Measurements from ENCODE around the gene SHANK3.

SHANK3 gene

DNA sequence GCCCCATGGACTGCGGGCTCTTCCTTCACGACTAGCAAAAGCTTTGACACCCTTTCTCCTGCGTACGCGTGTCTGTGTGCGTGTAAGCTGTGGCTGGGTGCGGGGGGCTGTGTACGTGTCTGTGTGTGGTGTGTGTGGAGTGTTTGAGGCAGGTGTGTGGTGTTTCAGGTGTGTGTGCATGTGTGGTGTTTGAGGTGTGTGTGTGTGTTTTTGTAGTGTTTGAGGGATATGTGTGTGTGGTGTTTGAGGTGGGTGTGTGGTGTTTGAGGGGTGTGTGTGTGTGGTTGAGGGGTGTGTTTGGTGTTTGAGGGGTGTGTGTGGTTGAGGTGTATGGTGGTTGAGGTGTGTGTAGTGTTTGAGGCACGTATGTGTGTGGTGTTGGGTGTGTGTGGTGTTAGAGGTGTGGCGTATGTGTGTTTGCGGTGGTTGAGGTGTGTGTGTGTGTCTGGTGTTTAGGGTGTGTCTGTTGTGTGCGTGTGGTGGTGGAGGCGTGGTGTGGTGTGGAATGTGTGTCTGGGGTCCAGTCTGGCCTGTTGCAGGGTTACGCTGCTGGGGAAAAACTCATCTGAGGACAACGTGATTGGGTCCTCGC is 44.0 kb upstream of the SHANK3 start (continued):
- peak; percentile 99 for TF ChIP-seq KLF1 (tag by site-specific recombination; IDR thresholded peaks at IDR 0.05)
- no peak for TF ChIP-seq ZNF449 (tag by site-specific recombination; IDR thresholded peaks at IDR 0.05)
- TF ChIP-seq ZXDB (tag by site-specific recombination; IDR thresholded peaks at IDR 0.05) = no peak
- TF ChIP-seq ZNF146 (tag by site-specific recombination; IDR thresholded peaks at IDR 0.05) = no peak
- TF ChIP-seq ZNF488 (tag by site-specific recombination; IDR thresholded peaks at IDR 0.05) = peak; percentile 70; the same call in 1 of the 2 replicates
- TF ChIP-seq ZNF707 (tag by site-specific recombination; IDR thresholded peaks at IDR 0.05) = 0 out of 2 replicates have a peak, but pooled peaks have one; percentile 37
- 0 out of 2 replicates have a peak, but pooled peaks have one; percentile 67 for TF ChIP-seq ZNF621 (tag by site-specific recombination; IDR thresholded peaks at IDR 0.05)
- 0 out of 2 replicates have a peak, but pooled peaks have one; percentile 46 for TF ChIP-seq ZNF391 (tag by site-specific recombination; IDR thresholded peaks at IDR 0.05; ENCODE audit: borderline replicate concordance, low read depth)
- TF ChIP-seq ZNF341 (tag by site-specific recombination; IDR thresholded peaks at IDR 0.05; ENCODE audit: low read depth) = 0 out of 2 replicates have a peak, but pooled peaks have one; percentile 2
- TF ChIP-seq ZBTB17 (tag by site-specific recombination; IDR thresholded peaks at IDR 0.05) = peak; percentile 45; the same call in 1 of the 2 replicates
- 0 out of 2 replicates have a peak, but pooled peaks have one; percentile 53 for TF ChIP-seq ZNF530 (tag by site-specific recombination; IDR thresholded peaks at IDR 0.05; ENCODE audit: low read depth)
- peak; percentile 81; the same call in 1 of the 2 replicates for TF ChIP-seq ZNF169 (tag by site-specific recombination; IDR thresholded peaks at IDR 0.05)
- TF ChIP-seq ZNF140 (tag by site-specific recombination; IDR thresholded peaks at IDR 0.05) = no peak
- TF ChIP-seq PRDM2 (tag by site-specific recombination; IDR thresholded peaks at IDR 0.05; ENCODE audit: borderline replicate concordance) = 0 out of 2 replicates have a peak, but pooled peaks have one; percentile 73
- TF ChIP-seq ZNF600 (tag by site-specific recombination; IDR thresholded peaks at IDR 0.05) = 0 out of 2 replicates have a peak, but pooled peaks have one; percentile 20
- TF ChIP-seq ZNF624 (tag by site-specific recombination; IDR thresholded peaks at IDR 0.05) = no peak
- peak; percentile 38 for TF ChIP-seq ZNF335 (tag by site-specific recombination; conservative IDR thresholded peaks at IDR 0.05)
- no peak; the same call in 1 of the 2 replicates for TF ChIP-seq ZNF791 (tag by site-specific recombination; IDR thresholded peaks at IDR 0.05)
- TF ChIP-seq ZSCAN4 (tag by site-specific recombination; IDR thresholded peaks at IDR 0.05) = peak; percentile 79
- peak; percentile 43; the same call in 1 of the 2 replicates for TF ChIP-seq SCRT2 (tag by site-specific recombination; IDR thresholded peaks at IDR 0.05)
- TF ChIP-seq ZFHX2 (tag by site-specific recombination; conservative IDR thresholded peaks at IDR 0.05) = peak; percentile 19; the same call in 1 of the 2 replicates
- TF ChIP-seq PRDM1 (tag by site-specific recombination; IDR thresholded peaks at IDR 0.05) = 0 out of 2 replicates have a peak, but pooled peaks have one; percentile 9
- no peak for TF ChIP-seq GLIS1 (tag by site-specific recombination; IDR thresholded peaks at IDR 0.05)
- TF ChIP-seq ZNF596 (tag by site-specific recombination; IDR thresholded peaks at IDR 0.05) = no peak
- TF ChIP-seq ZBTB48 (tag by site-specific recombination; IDR thresholded peaks at IDR 0.05) = peak; percentile 65
- peak; percentile 93 for TF ChIP-seq ZNF776 (tag by site-specific recombination; IDR thresholded peaks at IDR 0.05; ENCODE audit: borderline replicate concordance)
- 0 out of 2 replicates have a peak, but pooled peaks have one; percentile 76 for TF ChIP-seq ZNF155 (tag by site-specific recombination; IDR thresholded peaks at IDR 0.05)
- TF ChIP-seq, protein P1, sequence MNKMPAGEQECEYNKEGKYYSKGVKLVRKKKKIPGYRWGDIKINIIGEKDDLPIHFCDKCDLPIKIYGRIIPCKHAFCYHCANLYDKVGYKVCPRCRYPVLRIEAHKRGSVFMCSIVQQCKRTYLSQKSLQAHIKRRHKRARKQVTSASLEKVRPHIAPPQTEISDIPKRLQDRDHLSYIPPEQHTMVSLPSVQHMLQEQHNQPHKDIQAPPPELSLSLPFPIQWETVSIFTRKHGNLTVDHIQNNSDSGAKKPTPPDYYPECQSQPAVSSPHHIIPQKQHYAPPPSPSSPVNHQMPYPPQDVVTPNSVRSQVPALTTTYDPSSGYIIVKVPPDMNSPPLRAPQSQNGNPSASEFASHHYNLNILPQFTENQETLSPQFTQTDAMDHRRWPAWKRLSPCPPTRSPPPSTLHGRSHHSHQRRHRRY (tag by site-specific recombination; IDR thresholded peaks at IDR 0.05) = peak; percentile 83; the same call in 1 of the 2 replicates
